Esophagus squamous epithelium (tissue), 4 donors: Measurements from ENCODE around the gene CLDN20.

Source experiments
- POLR2A ChIP-seq, 4 donors: fragments of 450-650 bp; IDR thresholded peaks; one replicate each; pipeline ENCODE4 v1.6.1; 2017; ENCODE audit warnings: antibody characterized with exemption in 4 of 4, mild to moderate bottlenecking in 4 of 4, moderate library complexity in 3 of 4
- TF ChIP-seq, protein P1 (sequence below), 6 experiments: fragments of 450-650 bp in 4 of 6; fragments of 200-600 bp in 2 of 6; sonication (generic) in 2 of 6; IDR thresholded peaks; one replicate each; pipeline ENCODE4 v1.5.1; 2016 to 2019; ENCODE audit warnings: antibody characterized with exemption in 6 of 6, mild to moderate bottlenecking in 4 of 6, moderate library complexity in 4 of 6

DNA sequence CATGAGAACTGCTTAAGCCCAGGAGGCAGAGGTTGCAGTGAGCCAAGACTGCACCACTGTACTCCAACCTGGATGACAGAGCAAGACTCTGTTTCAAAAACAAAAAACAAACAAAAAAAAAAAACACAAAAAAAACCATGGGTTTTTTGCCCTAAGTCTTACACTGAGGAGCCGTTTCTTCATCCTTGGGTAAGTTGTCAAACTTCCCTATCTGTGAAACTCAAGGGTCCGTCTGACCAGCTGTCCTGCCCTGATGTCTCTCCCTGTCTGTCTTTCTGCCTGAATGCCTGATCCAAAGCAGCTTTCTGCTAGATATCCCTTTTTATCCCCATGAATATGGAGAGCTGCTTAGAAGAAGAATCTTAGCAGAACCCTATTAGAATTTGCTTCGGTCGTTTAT lies 41.3 kb upstream of the CLDN20 start:
- TF ChIP-seq, protein P1, sequence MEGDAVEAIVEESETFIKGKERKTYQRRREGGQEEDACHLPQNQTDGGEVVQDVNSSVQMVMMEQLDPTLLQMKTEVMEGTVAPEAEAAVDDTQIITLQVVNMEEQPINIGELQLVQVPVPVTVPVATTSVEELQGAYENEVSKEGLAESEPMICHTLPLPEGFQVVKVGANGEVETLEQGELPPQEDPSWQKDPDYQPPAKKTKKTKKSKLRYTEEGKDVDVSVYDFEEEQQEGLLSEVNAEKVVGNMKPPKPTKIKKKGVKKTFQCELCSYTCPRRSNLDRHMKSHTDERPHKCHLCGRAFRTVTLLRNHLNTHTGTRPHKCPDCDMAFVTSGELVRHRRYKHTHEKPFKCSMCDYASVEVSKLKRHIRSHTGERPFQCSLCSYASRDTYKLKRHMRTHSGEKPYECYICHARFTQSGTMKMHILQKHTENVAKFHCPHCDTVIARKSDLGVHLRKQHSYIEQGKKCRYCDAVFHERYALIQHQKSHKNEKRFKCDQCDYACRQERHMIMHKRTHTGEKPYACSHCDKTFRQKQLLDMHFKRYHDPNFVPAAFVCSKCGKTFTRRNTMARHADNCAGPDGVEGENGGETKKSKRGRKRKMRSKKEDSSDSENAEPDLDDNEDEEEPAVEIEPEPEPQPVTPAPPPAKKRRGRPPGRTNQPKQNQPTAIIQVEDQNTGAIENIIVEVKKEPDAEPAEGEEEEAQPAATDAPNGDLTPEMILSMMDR (IDR thresholded peaks at IDR 0.05), result no peak
- TF ChIP-seq POLR2A (IDR thresholded peaks at IDR 0.05), result no peak
